CD8-positive, alpha-beta memory T cell (primary cell): ENCODE results near the gene PHTF1. TPM values are rescaled to one million over a fixed set of nuclear protein-coding genes. Genes with fewer than 3 reads are reported as not detected.
"Not testable (repeated sequence)": the region's sequence is repeated elsewhere in the genome, so short reads cannot be mapped to it uniquely, and the experiment has no call there.

Experiments used
- CTCF ChIA-PET: fragments of 350-600 bp; sonication (Branson Sonifier 250); formaldehyde crosslinking; loops from one replicate; lab custom pipeline; 2021; ENCODE audit warnings: antibody characterized with exemption; lab: Charles Lee
- POLR2A ChIA-PET: fragments of 350-600 bp; sonication (Branson Sonifier 250); formaldehyde crosslinking; loops from one replicate; lab custom pipeline; 2021; ENCODE audit warnings: antibody characterized with exemption; lab: Charles Lee
- DNase-seq, 5 donors: peaks; one replicate each; pipeline versions ENCODE4 v3.0.0 to v3.0.0-alpha.2; 2020 to 2022; ENCODE audit warnings: mixed read lengths in 1 of 5
- H3K27ac ChIP-seq: one replicate; pipeline ENCODE4 v1.7.0; 2013; ENCODE audit warnings: low read depth, mild to moderate bottlenecking, low read length, moderate library complexity
- H3K27me3 ChIP-seq: 2 replicates; pipeline ENCODE4 v1.7.0; 2013; ENCODE audit warnings: low read length, mild to moderate bottlenecking; ENCODE audit not compliant: insufficient read depth, poor library complexity, severe bottlenecking
- H3K36me3 ChIP-seq: 2 replicates; pipeline ENCODE4 v1.7.0; 2013; ENCODE audit warnings: mild to moderate bottlenecking, low read length, moderate library complexity; ENCODE audit not compliant: insufficient read depth
- H3K4me1 ChIP-seq: 2 replicates; pipeline ENCODE4 v1.7.0; 2013; ENCODE audit warnings: mild to moderate bottlenecking, low read length, moderate library complexity; ENCODE audit not compliant: insufficient read depth
- H3K4me3 ChIP-seq: 2 replicates; pipeline ENCODE4 v1.7.0; 2013; ENCODE audit warnings: mild to moderate bottlenecking, low read length
- H3K9me3 ChIP-seq: 2 replicates; pipeline ENCODE4 v1.7.0; 2013; ENCODE audit warnings: mild to moderate bottlenecking, low read length
- H3K27ac Mint-ChIP-seq, 8 donors: one replicate each; pipeline ENCODE4 v1.8.0; 2020 to 2021; ENCODE audit warnings: mixed read lengths in 8 of 8, mild to moderate bottlenecking in 6 of 8, inconsistent platforms in 3 of 8, moderate library complexity in 3 of 8
- H3K27me3 Mint-ChIP-seq, 2 donors: one replicate each; pipeline ENCODE4 v1.8.0; 2020 to 2021; ENCODE audit warnings: mixed read lengths in 2 of 2, mild to moderate bottlenecking in 1 of 2, moderate library complexity in 1 of 2
- H3K36me3 Mint-ChIP-seq, 3 donors: one replicate each; pipeline ENCODE4 v1.8.0; 2020 to 2021; ENCODE audit warnings: mixed read lengths in 3 of 3, inconsistent platforms in 1 of 3, mild to moderate bottlenecking in 1 of 3
- H3K4me1 Mint-ChIP-seq, 3 donors: one replicate each; pipeline ENCODE4 v1.8.0; 2020 to 2021; ENCODE audit warnings: mixed read lengths in 3 of 3, inconsistent platforms in 1 of 3, mild to moderate bottlenecking in 1 of 3
- H3K4me3 Mint-ChIP-seq, 7 donors: one replicate each; pipeline ENCODE4 v1.8.0; 2020 to 2021; ENCODE audit warnings: mixed read lengths in 7 of 7, mild to moderate bottlenecking in 6 of 7, moderate library complexity in 4 of 7, inconsistent platforms in 2 of 7
- H3K9me3 Mint-ChIP-seq, 5 donors: one replicate each; pipeline ENCODE4 v1.8.0; 2020 to 2022; ENCODE audit warnings: mixed read lengths in 5 of 5, mild to moderate bottlenecking in 3 of 5, moderate library complexity in 2 of 5, inconsistent platforms in 1 of 5
- polyA plus RNA-seq: library from polyadenylated mRNA; unstranded; fragments of 300-500 nt; fragmentation: Illumina TruSeq; gene quantifications from one replicate; pipeline ENCODE4 v1.2.3, GENCODE V29; 2021
- total RNA-seq, 2 experiments: library from RNA; stranded (reverse); gene quantifications; one replicate each; pipeline ENCODE4 v1.2.3, GENCODE V29; 2021

PHTF1 gene
- total and polyA plus RNA-seq, 3 experiments from 2014 or later: 14.5 to 17.8 (median 17.5) TPM

DNA sequence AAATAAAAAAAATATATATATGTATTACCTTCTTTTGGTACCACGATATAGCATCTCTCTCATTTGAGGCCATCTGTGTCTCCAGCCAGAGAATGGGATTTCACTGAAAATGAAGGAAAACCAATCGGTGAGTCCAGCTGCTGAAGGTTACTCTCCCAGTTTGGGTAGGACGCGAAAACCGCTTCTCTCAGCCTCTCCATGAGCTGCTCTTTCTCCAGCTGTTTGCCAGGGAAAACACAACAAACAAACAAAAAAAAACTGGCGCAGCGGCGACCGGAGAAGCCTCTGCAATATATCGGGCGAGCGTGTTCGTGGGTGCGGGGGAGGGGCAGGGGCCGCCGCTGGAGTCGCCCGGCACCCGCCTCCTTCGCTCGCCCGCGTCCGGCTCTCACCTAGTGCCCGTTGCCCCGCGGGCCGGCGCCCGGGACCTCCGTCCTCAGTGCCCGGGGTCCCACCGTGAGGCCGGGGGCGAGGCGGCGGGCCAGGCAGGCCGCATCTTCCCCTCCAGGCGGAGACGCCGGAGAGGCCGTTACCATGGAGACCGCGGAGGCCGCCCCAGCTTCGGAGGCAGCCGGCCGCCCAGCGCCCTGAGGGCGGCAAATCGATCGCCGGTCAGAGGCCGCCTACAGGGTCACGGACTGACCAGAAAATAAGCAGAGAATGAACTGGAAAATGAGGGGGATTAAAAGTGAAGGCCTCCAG lies 504 bp downstream of the PHTF1 start:
- peak overlapping the region; percentile 91 to 96 (median 93) for H3K4me3 Mint-ChIP-seq
- H3K4me1 Mint-ChIP-seq: peaks cover 29 to 43% (median 42%) of the 10 kb centered on the region in 3 donors
- H3K36me3 Mint-ChIP-seq: peaks cover 0 to 22% (median 3%) of the 10 kb centered on the region in 3 donors
- ChIA-PET CTCF (interaction anchor here (1.0 to 2.8 kb wide), 11 partner anchors 13 to 686 kb away, joined by 3 to 14 read pairs (median 4); partner anchors contain the start of genes AP4B1, DCLRE1B, HIPK1 and LRIG2), POLR2A (interaction anchor here (0.6 to 3.8 kb wide), 9 partner anchors 12 to 205 kb away, joined by 3 to 25 read pairs (median 6); partner anchors contain the start of gene RSBN1)
- Histone ChIP-seq H3K4me3 (peak overlapping the region; percentile 76), H3K4me1 (peaks cover 10% of the 10 kb centered on the region), H3K27me3 (no peaks in the 10 kb centered on the region), H3K36me3 (no peaks in the 10 kb centered on the region), H3K9me3 (no peaks in the 10 kb centered on the region), H3K27ac (peak overlapping the region; percentile 90)
- peak; percentile 41 to 76 (median 63) for DNase-seq
- peak overlapping the region; percentile 89 to 97 (median 96) for H3K27ac Mint-ChIP-seq
- H3K27me3 Mint-ChIP-seq: no peaks in the 10 kb centered on the region
- no peaks in the 10 kb centered on the region for H3K9me3 Mint-ChIP-seq

DNA sequence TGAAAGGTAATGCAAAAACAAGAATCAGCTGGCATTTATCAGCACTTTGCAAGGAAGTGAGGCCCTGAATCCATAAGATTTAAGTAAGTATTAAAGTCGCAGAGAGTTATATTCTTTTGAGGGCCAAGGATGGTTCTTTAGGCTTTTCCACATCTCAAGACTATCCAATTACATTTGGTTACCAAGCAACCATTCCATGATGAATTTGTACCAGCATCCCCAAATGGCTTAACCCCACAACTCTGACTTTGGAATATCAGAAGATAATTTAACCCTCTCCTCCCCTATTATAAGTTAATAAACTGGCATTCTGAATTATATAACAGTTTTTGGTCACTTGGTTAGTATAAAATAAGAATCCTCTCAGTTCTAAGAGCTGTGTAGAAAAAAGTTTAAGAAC lies 2.8 kb downstream of the PHTF1 start:
- no peaks in the 10 kb centered on the region for H3K9me3 ChIP-seq
- no peak for DNase-seq
- no peaks in the 10 kb centered on the region for H3K27me3 ChIP-seq
- H3K4me1 ChIP-seq: peaks cover 10% of the 10 kb centered on the region
- Mint-ChIP-seq H3K4me1 (peaks cover 28 to 43% (median 42%) of the 10 kb centered on the region in 3 donors), H3K27ac (peak overlapping the region in 1 of 8 donors; percentile 8), H3K4me3 (peak overlapping the region in 5 of 7 donors; percentile 16 to 70 (median 23)), H3K27me3 (no peaks in the 10 kb centered on the region), H3K36me3 (peaks cover 0 to 24% (median 3%) of the 10 kb centered on the region in 3 donors), H3K9me3 (no peaks in the 10 kb centered on the region)
- POLR2A ChIA-PET: interaction anchor here (0.5 to 0.7 kb wide), 2 partner anchors 13 to 40 kb away, joined by 6 to 9 read pairs; no protein-coding TSS in a partner anchor
- H3K4me3 ChIP-seq: no peak overlapping the region
- no peak overlapping the region for H3K27ac ChIP-seq
- H3K36me3 ChIP-seq: no peaks in the 10 kb centered on the region
- CTCF ChIA-PET: no interaction called here

DNA sequence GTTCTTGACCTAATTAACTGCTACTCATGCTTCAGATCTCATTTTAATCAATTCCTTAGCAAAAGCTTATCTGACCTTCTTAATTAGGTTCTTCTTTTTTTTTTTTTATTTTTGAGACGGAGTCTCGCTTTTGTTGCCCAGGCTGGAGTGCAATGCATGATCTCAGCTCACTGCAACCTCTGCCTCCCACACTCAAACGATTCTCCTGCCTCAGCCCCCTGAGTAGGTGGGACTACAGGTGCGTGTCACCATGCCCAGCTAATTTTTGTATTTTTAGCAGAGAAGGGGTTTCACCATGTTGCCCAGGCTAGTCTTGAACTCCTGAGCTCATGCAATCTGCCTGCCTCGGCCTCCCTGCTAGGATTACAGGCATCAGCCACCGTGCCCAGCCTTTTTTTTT lies 6.0 kb downstream of the PHTF1 start:
- POLR2A ChIA-PET, DNase-seq, H3K27me3 Mint-ChIP-seq, H3K9me3 ChIP-seq, H3K27ac Mint-ChIP-seq, H3K4me3 Mint-ChIP-seq, H3K27me3 ChIP-seq, H3K27ac ChIP-seq, H3K4me3 ChIP-seq, H3K9me3 Mint-ChIP-seq, H3K36me3 ChIP-seq, H3K4me1 ChIP-seq: not testable (repeated sequence)
- CTCF ChIA-PET: interaction anchor here (1.0 to 1.5 kb wide), 2 partner anchors 10 to 58 kb away, joined by 3 to 4 read pairs; no protein-coding TSS in a partner anchor
- H3K4me1 Mint-ChIP-seq: peaks cover 21 to 33% (median 24%) of the 10 kb centered on the region in 3 donors
- H3K36me3 Mint-ChIP-seq: peaks cover 0 to 25% (median 11%) of the 10 kb centered on the region in 3 donors

DNA sequence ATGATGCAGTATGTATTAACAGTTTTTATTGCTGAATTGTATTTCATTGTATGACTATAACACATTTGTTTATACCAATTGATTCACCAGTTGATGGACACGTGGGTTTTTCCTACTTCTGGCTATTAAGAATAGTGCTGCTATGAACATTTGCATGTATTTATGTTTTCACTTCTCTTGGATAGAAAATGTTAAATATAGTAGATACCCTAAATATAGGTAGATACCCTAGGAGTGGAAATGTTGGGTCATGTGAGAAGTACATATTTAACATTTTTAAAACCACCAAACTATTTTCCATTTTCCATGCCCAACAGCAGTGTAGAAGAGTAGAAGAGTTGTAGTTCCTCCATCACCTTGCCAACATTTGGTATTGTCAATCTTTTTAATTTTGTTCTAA lies 7.8 kb downstream of the PHTF1 start:
- Mint-ChIP-seq H3K27me3 (no peaks in the 10 kb centered on the region), H3K9me3 (no peaks in the 10 kb centered on the region), H3K4me1 (peaks cover 11 to 19% (median 11%) of the 10 kb centered on the region in 3 donors), H3K27ac (no peak overlapping the region), H3K36me3 (peaks cover 0 to 25% (median 11%) of the 10 kb centered on the region in 3 donors), H3K4me3 (no peak overlapping the region)
- H3K36me3 ChIP-seq: no peaks in the 10 kb centered on the region
- ChIA-PET CTCF (no interaction called here), POLR2A (no interaction called here)
- H3K27me3 ChIP-seq: no peaks in the 10 kb centered on the region
- H3K27ac ChIP-seq: no peak overlapping the region
- peaks cover 4% of the 10 kb centered on the region for H3K4me1 ChIP-seq
- no peak for DNase-seq
- no peak overlapping the region for H3K4me3 ChIP-seq
- H3K9me3 ChIP-seq: no peaks in the 10 kb centered on the region

DNA sequence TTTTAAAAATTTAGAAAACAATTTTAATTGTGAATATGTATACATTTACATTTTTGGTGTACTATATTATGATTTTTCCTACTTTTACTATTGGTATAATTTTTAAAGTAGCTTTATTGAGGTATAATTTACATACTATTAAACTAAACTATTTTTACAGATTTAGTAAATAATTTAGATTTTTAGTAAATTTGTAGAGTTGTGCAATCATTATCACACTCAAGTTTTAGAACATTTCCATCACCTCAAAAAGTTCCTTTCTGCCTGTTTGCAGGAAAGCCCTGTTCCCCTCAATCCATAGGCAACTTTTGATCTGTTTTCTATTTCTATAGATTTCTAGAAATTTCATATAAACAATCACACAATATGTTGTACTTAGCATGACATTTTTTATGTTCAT lies 8.2 kb downstream of the PHTF1 start:
- CTCF ChIA-PET: no interaction called here
- Histone ChIP-seq H3K4me3 (no peak overlapping the region), H3K27ac (no peak overlapping the region), H3K36me3 (no peaks in the 10 kb centered on the region), H3K27me3 (no peaks in the 10 kb centered on the region), H3K4me1 (peaks cover 2% of the 10 kb centered on the region), H3K9me3 (no peaks in the 10 kb centered on the region)
- Mint-ChIP-seq H3K36me3 (peaks cover 0 to 25% (median 11%) of the 10 kb centered on the region in 3 donors), H3K27me3 (no peaks in the 10 kb centered on the region), H3K9me3 (no peaks in the 10 kb centered on the region), H3K4me1 (peaks cover 6 to 15% (median 7%) of the 10 kb centered on the region in 3 donors), H3K4me3 (no peak overlapping the region), H3K27ac (no peak overlapping the region)
- POLR2A ChIA-PET: no interaction called here
- DNase-seq: no peak

DNA sequence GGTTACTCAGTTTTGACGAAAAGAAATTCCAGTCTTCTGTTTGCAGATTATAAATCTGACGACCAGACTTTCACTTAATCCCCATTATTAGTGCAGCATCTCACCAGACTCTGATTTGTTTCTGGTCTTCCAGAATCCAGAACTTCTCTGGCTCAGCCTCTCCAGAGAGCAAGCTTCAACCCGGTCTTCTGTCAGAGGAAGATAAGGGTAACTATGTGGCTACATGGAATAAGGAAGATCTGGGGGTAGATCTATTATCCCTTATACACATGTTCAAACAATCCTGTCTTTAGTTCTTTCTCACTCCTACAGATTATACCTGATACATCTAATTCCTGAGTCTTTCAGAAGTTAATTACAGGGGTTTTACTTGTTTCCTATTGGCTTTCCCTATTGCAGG lies 9.9 kb downstream of the PHTF1 start:
- Mint-ChIP-seq H3K36me3 (peaks cover 0 to 22% (median 7%) of the 10 kb centered on the region in 3 donors), H3K9me3 (no peaks in the 10 kb centered on the region), H3K27ac (peak overlapping the region in 1 of 8 donors; percentile 9), H3K4me3 (no peak overlapping the region), H3K27me3 (no peaks in the 10 kb centered on the region), H3K4me1 (peaks cover 2 to 10% (median 4%) of the 10 kb centered on the region in 3 donors)
- Histone ChIP-seq H3K4me1 (no peaks in the 10 kb centered on the region), H3K36me3 (no peaks in the 10 kb centered on the region), H3K4me3 (no peak overlapping the region), H3K27me3 (no peaks in the 10 kb centered on the region), H3K9me3 (no peaks in the 10 kb centered on the region), H3K27ac (no peak overlapping the region)
- POLR2A ChIA-PET: no interaction called here
- DNase-seq: no peak
- CTCF ChIA-PET: no interaction called here

DNA sequence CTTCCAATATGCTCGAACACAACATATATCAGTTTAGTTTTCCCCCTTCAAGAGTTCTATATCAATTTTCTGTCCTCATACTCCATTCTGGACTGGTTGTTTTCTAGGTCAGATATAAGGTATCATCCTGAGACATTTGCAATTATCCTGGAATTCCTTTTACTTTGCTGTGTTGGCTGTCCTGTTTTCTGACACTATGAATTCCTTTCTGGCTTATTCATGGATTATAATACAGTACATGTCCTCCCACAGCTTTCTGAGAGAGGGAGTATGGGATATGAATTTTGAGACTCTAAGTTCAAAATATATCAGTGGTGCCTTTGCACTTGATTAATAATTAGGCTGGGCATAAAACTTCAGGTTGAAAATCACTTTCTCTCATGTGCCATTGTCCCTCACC lies 11.9 kb downstream of the PHTF1 start:
- Mint-ChIP-seq H3K36me3 (peaks cover 0 to 11% (median 7%) of the 10 kb centered on the region in 3 donors), H3K4me3 (no peak overlapping the region), H3K27me3 (no peaks in the 10 kb centered on the region), H3K4me1 (peaks cover 6 to 18% (median 12%) of the 10 kb centered on the region in 3 donors), H3K27ac (no peak overlapping the region), H3K9me3 (no peaks in the 10 kb centered on the region)
- H3K27me3 ChIP-seq: no peaks in the 10 kb centered on the region
- no peaks in the 10 kb centered on the region for H3K36me3 ChIP-seq
- DNase-seq: no peak
- CTCF ChIA-PET: interaction anchor here (1.1 kb wide), 1 partner anchor 16 kb away, joined by 3 read pairs; no protein-coding TSS in a partner anchor
- H3K4me3 ChIP-seq: no peak overlapping the region
- H3K9me3 ChIP-seq: no peaks in the 10 kb centered on the region
- H3K4me1 ChIP-seq: no peaks in the 10 kb centered on the region
- POLR2A ChIA-PET: no interaction called here
- H3K27ac ChIP-seq: no peak overlapping the region

DNA sequence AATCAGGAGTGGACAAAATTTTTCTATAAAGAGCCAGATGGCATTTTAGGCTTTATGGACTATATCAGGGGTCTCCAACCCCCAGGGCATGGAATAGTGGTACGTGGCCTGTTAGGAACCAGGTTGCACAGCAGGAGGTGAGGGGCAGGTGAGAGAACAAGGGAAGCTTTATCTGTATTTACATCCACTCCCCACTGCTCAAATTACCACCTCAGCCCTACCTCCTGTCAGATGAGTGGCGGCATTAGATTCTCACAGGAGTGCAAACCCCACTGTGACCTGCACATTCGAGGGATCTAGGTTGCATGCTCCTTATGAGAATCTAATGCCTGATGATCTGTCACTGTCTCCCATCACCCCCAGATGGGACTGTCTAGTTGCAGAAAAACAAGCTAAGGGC lies 13.9 kb downstream of the PHTF1 start:
- H3K36me3 Mint-ChIP-seq: peaks cover 0 to 18% (median 7%) of the 10 kb centered on the region in 3 donors

More for the DNA sequence above, 13.9 kb downstream of the PHTF1 start:
- Mint-ChIP-seq H3K4me1 (peaks cover 6 to 24% (median 12%) of the 10 kb centered on the region in 3 donors), H3K27ac (peak overlapping the region in 2 of 8 donors; percentile 11 to 43), H3K9me3 (no peaks in the 10 kb centered on the region), H3K27me3 (no peaks in the 10 kb centered on the region), H3K4me3 (no peak overlapping the region)
- ChIA-PET POLR2A (no interaction called here), CTCF (no interaction called here)
- H3K4me3 ChIP-seq: no peak overlapping the region
- no peaks in the 10 kb centered on the region for H3K27me3 ChIP-seq
- no peak for DNase-seq
- no peaks in the 10 kb centered on the region for H3K9me3 ChIP-seq
- H3K4me1 ChIP-seq: no peaks in the 10 kb centered on the region
- H3K27ac ChIP-seq: no peak overlapping the region
- no peaks in the 10 kb centered on the region for H3K36me3 ChIP-seq
